Stimulated activated CD8-positive, alpha-beta memory T cell treated with anti-CD3 and anti-CD28 coated beads, Interleukin-7, amount 100 ng/mL, for 48 hours (primary cell): ENCODE results near the gene LNX1.

ENCODE experiments used
- DNase-seq, 2 donors: peaks; one replicate each; pipeline ENCODE4 v3.0.0-alpha.2; 2020; ENCODE audit warnings: low read depth in 1 of 2; ENCODE audit errors: extremely low read depth in 1 of 2

Gene LNX1

GRCh38 chr4:53541577-53542206 is 49.6 kb downstream of the LNX1 start:
- DNase-seq = no peak

- DNase-seq = no peak
Measured at GRCh38 chr4:53538756-53539155, 52.5 kb downstream of the LNX1 start.

- DNase-seq = no peak
Measured at GRCh38 chr4:53537606-53538005, 53.7 kb downstream of the LNX1 start.

- DNase-seq = no peak
Measured at GRCh38 chr4:53536328-53536727, 55.0 kb downstream of the LNX1 start.

- DNase-seq = no peak
Measured at GRCh38 chr4:53535567-53535966, 55.7 kb downstream of the LNX1 start.

GRCh38 chr4:53534684-53535083 is 56.6 kb downstream of the LNX1 start:
- no peak for DNase-seq

GRCh38 chr4:53532521-53532920 is 58.8 kb downstream of the LNX1 start:
- DNase-seq = no peak

- no peak for DNase-seq
Measured at GRCh38 chr4:53531585-53532224, 59.6 kb downstream of the LNX1 start.

- no peak for DNase-seq
Measured at GRCh38 chr4:53529025-53529424, 62.3 kb downstream of the LNX1 start.

- no peak for DNase-seq
Measured at GRCh38 chr4:53527930-53528329, 63.4 kb downstream of the LNX1 start.

GRCh38 chr4:53527326-53527725 is 64.0 kb downstream of the LNX1 start:
- DNase-seq = no peak

GRCh38 chr4:53522334-53522733 is 69.0 kb downstream of the LNX1 start:
- DNase-seq = no peak

GRCh38 chr4:53520116-53520515 is 71.2 kb downstream of the LNX1 start:
- DNase-seq = no peak

- DNase-seq = no peak
Measured at GRCh38 chr4:53518807-53519206, 72.5 kb downstream of the LNX1 start.

GRCh38 chr4:53515076-53515475 is 76.2 kb downstream of the LNX1 start:
- no peak for DNase-seq

- DNase-seq = no peak
Measured at GRCh38 chr4:53514509-53514908, 76.8 kb downstream of the LNX1 start.

GRCh38 chr4:53512608-53513007 is 78.7 kb downstream of the LNX1 start:
- no peak for DNase-seq

- DNase-seq = no peak
Measured at GRCh38 chr4:53511014-53511413, 80.3 kb downstream of the LNX1 start.

GRCh38 chr4:53510321-53510720 is 81.0 kb downstream of the LNX1 start:
- no peak for DNase-seq

GRCh38 chr4:53508446-53508845 is 82.8 kb downstream of the LNX1 start:
- DNase-seq = no peak

GRCh38 chr4:53507671-53508286 is 83.5 kb downstream of the LNX1 start:
- DNase-seq = no peak

GRCh38 chr4:53507058-53507457 is 84.2 kb downstream of the LNX1 start:
- DNase-seq = no peak
